Measurements from ENCODE around the gene PIP. TPM values are rescaled to one million over a fixed set of nuclear protein-coding genes. Genes with fewer than 3 reads are reported as not detected.
"Not testable (repeated sequence)": the region's sequence is repeated elsewhere in the genome, so short reads cannot be mapped to it uniquely, and the experiment has no call there.

The PIP gene
- total RNA-seq, 4 donors from 2014 or later: not detected

- TF ChIP-seq POLR2A (IDR thresholded peaks at IDR 0.05) (no peak), CTCF (IDR thresholded peaks at IDR 0.05) (no peak)
- Histone ChIP-seq H3K27me3 (no peaks in the 10 kb centered on the region), H3K9me3 (peaks cover 0 to under 1% (median 0%) of the 10 kb centered on the region in 3 donors), H3K36me3 (no peaks in the 10 kb centered on the region), H3K27ac (peak overlapping the region in 2 of 4 donors; percentile 40 to 46), H3K4me3 (no peak overlapping the region), H3K4me1 (peaks cover 0 to 26% (median 4%) of the 10 kb centered on the region in 3 donors)
- DNase-seq: no peak
- intact Hi-C loops (cut with DNase I): no loop called here
Observed at GRCh38 chr7:143171697-143172096, 39.8 kb downstream of the PIP start.

GRCh38 chr7:143172354-143172753, 40.5 kb downstream of the PIP start:
- TF ChIP-seq CTCF (IDR thresholded peaks at IDR 0.05) (no peak), POLR2A (IDR thresholded peaks at IDR 0.05) (no peak)
- no peak for DNase-seq
- H3K4me1 ChIP-seq: peaks cover 0 to 26% (median 4%) of the 10 kb centered on the region in 3 donors
- no peaks in the 10 kb centered on the region for H3K36me3 ChIP-seq
- peaks cover 0 to 6% (median 0%) of the 10 kb centered on the region in 3 donors for H3K9me3 ChIP-seq
- intact Hi-C loops (cut with DNase I): no loop called here
- H3K27ac ChIP-seq: peak overlapping the region in 2 of 4 donors; percentile 40 to 46
- no peaks in the 10 kb centered on the region for H3K27me3 ChIP-seq
- 36% methylated on average over 4 of the region's 4 CpGs for WGBS, 2 donors
- peak overlapping the region in 2 of 4 donors; percentile 4 to 20 for H3K4me3 ChIP-seq

GRCh38 chr7:143176128-143176527, 44.3 kb downstream of the PIP start:
- intact Hi-C loops (cut with DNase I): no loop called here
- Histone ChIP-seq H3K27me3 (no peaks in the 10 kb centered on the region), H3K36me3 (no peaks in the 10 kb centered on the region), H3K4me3 (no peak overlapping the region), H3K9me3 (peaks cover 0 to 24% (median 0%) of the 10 kb centered on the region in 3 donors), H3K4me1 (peaks cover 0 to 18% (median 4%) of the 10 kb centered on the region in 3 donors), H3K27ac (no peak overlapping the region)
- TF ChIP-seq POLR2A (IDR thresholded peaks at IDR 0.05) (no peak), CTCF (IDR thresholded peaks at IDR 0.05) (no peak)
- 89 to 91% methylated on average over 5 of the region's 5 CpGs for WGBS, 2 donors
- no peak for DNase-seq

GRCh38 chr7:143177374-143178119, 45.7 kb downstream of the PIP start:
- WGBS, 2 donors: 70 to 85% methylated on average over 2 of the region's 2 CpGs
- TF ChIP-seq CTCF (IDR thresholded peaks at IDR 0.05) (no peak), POLR2A (IDR thresholded peaks at IDR 0.05) (no peak)

GRCh38 chr7:143180771-143181170, 48.9 kb downstream of the PIP start:
- DNase-seq; H3K4me3 ChIP-seq; H3K27ac ChIP-seq; H3K27me3 ChIP-seq; H3K4me1 ChIP-seq; H3K36me3 ChIP-seq; intact Hi-C loops (cut with DNase I): not testable (repeated sequence)
- 85 to 94% methylated on average over 4 of the region's 4 CpGs for WGBS, 2 donors
- H3K9me3 ChIP-seq: peaks cover 0 to 24% (median 0%) of the 10 kb centered on the region in 3 donors

More at GRCh38 chr7:143177374-143178119, 45.7 kb downstream of the PIP start:
- Histone ChIP-seq H3K27ac (no peak overlapping the region), H3K4me3 (no peak overlapping the region), H3K36me3 (no peaks in the 10 kb centered on the region), H3K9me3 (peaks cover 0 to 24% (median 0%) of the 10 kb centered on the region in 3 donors), H3K4me1 (peaks cover 0 to 4% (median 0%) of the 10 kb centered on the region in 3 donors), H3K27me3 (no peaks in the 10 kb centered on the region)
- no peak for DNase-seq
- intact Hi-C loops (cut with DNase I): no loop called here

All from esophagus squamous epithelium (tissue), 5 donors.